ENCODE results near the gene FATE1. TPM values are rescaled to one million over a fixed set of nuclear protein-coding genes. Genes with fewer than 3 reads are reported as not detected.

FATE1 gene
- polyA plus RNA-seq, 1 donor from 2014 or later, result not detected

DNA sequence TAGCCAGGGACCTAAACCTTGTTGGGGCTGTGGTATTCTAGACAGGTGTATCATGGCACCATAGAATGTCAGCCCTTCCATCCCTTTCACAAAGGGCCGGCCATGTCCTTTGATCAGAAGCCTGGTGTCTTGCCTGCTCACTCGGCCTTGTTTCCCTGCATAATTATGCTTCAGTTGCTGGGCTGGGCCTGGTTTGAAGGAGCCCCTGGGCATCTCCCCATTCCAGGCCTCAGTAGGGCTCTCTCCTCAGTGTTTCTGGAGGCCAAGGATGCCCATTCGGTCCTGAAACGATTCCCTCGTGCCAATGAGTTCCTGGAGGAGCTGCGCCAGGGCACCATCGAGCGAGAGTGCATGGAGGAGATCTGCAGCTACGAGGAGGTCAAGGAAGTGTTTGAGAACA is 16.1 kb upstream of the FATE1 start:
- Histone ChIP-seq H3K9me2 (ENCODE audit: insufficient read depth, low read length) (no peaks in the 10 kb centered on the region), H3K4me2 (ENCODE audit: low read length) (no peak overlapping the region), H3K36me3 (ENCODE audit: insufficient read depth, low read length) (no peaks in the 10 kb centered on the region), H3K4me3 (ENCODE audit: low read length) (no peak overlapping the region), H3K27ac (ENCODE audit: low read length) (no peak overlapping the region), H3F3A (ENCODE audit: insufficient read depth, low read length, poor library complexity, severe bottlenecking) (no peaks in the 10 kb centered on the region), H4K20me1 (ENCODE audit: insufficient read depth) (no peaks in the 10 kb centered on the region), H3K9me3 (ENCODE audit: low read length) (no peaks in the 10 kb centered on the region), H3K9ac (ENCODE audit: low read length) (no peak overlapping the region), H3K27me3 (ENCODE audit: insufficient read depth, low read depth, low read length) (no peaks in the 10 kb centered on the region), H3K79me2 (replicated peaks; ENCODE audit: insufficient read depth, low read length) (no peaks in the 10 kb centered on the region), H2AFZ (ENCODE audit: low read depth, low read length) (no peak overlapping the region)
- no peak for TF ChIP-seq REST (IDR thresholded peaks at IDR 0.05; ENCODE audit: borderline replicate concordance)
- TF ChIP-seq CTCF (IDR thresholded peaks at IDR 0.05; ENCODE audit: poor library complexity, severe bottlenecking), result no peak
- no peak for TF ChIP-seq TAF1 (IDR thresholded peaks at IDR 0.05; ENCODE audit: low read depth)
- TF ChIP-seq MXI1 (conservative IDR thresholded peaks at IDR 0.05; ENCODE audit: poor library complexity, severe bottlenecking), result no peak
- no peak for TF ChIP-seq SMC3 (conservative IDR thresholded peaks at IDR 0.05; ENCODE audit: poor library complexity)
- TF ChIP-seq EP300 (conservative IDR thresholded peaks at IDR 0.05; ENCODE audit: poor library complexity, severe bottlenecking), result no peak

DNA sequence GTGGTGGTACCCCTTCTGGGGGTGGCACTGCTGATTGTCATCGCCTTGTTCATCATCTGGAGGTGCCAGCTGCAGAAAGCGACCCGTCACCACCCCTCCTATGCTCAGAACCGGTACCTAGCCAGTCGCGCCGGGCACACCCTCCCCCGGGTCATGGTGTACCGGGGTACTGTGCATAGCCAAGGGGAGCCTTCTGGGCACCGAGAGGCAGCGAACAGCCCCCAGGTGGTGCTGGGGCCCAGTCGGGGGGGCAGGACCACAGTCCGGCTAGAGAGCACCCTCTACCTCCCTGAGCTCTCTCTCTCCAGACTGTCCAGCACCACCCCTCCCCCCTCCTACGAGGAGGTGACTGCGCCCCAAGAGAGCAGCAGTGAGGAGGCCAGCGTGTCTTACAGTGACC is 15.3 kb upstream of the FATE1 start:
- Histone ChIP-seq H3K4me2 (ENCODE audit: low read length) (no peak overlapping the region), H4K20me1 (ENCODE audit: insufficient read depth) (no peaks in the 10 kb centered on the region), H3K79me2 (replicated peaks; ENCODE audit: insufficient read depth, low read length) (no peaks in the 10 kb centered on the region), H3K4me3 (ENCODE audit: low read length) (no peak overlapping the region), H3K9ac (ENCODE audit: low read length) (no peak overlapping the region), H3F3A (ENCODE audit: insufficient read depth, low read length, poor library complexity, severe bottlenecking) (no peaks in the 10 kb centered on the region), H3K27me3 (ENCODE audit: insufficient read depth, low read depth, low read length) (no peaks in the 10 kb centered on the region), H3K9me2 (ENCODE audit: insufficient read depth, low read length) (no peaks in the 10 kb centered on the region), H3K36me3 (ENCODE audit: insufficient read depth, low read length) (no peaks in the 10 kb centered on the region), H3K27ac (ENCODE audit: low read length) (no peak overlapping the region), H2AFZ (ENCODE audit: low read depth, low read length) (no peak overlapping the region), H3K9me3 (ENCODE audit: low read length) (no peaks in the 10 kb centered on the region)
- TF ChIP-seq POLR2AphosphoS5 (IDR thresholded peaks at IDR 0.05), result no peak
- no peak for TF ChIP-seq EP300 (conservative IDR thresholded peaks at IDR 0.05; ENCODE audit: poor library complexity, severe bottlenecking)
- TF ChIP-seq CTCF (IDR thresholded peaks at IDR 0.05; ENCODE audit: poor library complexity, severe bottlenecking), result no peak
- no peak for TF ChIP-seq TAF1 (IDR thresholded peaks at IDR 0.05; ENCODE audit: low read depth)
- TF ChIP-seq MXI1 (conservative IDR thresholded peaks at IDR 0.05; ENCODE audit: poor library complexity, severe bottlenecking), result no peak
- no peak for TF ChIP-seq REST (IDR thresholded peaks at IDR 0.05; ENCODE audit: borderline replicate concordance)
- TF ChIP-seq SMC3 (conservative IDR thresholded peaks at IDR 0.05; ENCODE audit: poor library complexity), result no peak
- no peak for TF ChIP-seq EZH2 (IDR thresholded peaks at IDR 0.05; ENCODE audit: borderline replicate concordance, insufficient read depth, low read length, poor library complexity, severe bottlenecking)
- no peak for TF ChIP-seq RAD21 (conservative IDR thresholded peaks at IDR 0.05)
